Measurements from ENCODE around the gene CCDC9.

DNA sequence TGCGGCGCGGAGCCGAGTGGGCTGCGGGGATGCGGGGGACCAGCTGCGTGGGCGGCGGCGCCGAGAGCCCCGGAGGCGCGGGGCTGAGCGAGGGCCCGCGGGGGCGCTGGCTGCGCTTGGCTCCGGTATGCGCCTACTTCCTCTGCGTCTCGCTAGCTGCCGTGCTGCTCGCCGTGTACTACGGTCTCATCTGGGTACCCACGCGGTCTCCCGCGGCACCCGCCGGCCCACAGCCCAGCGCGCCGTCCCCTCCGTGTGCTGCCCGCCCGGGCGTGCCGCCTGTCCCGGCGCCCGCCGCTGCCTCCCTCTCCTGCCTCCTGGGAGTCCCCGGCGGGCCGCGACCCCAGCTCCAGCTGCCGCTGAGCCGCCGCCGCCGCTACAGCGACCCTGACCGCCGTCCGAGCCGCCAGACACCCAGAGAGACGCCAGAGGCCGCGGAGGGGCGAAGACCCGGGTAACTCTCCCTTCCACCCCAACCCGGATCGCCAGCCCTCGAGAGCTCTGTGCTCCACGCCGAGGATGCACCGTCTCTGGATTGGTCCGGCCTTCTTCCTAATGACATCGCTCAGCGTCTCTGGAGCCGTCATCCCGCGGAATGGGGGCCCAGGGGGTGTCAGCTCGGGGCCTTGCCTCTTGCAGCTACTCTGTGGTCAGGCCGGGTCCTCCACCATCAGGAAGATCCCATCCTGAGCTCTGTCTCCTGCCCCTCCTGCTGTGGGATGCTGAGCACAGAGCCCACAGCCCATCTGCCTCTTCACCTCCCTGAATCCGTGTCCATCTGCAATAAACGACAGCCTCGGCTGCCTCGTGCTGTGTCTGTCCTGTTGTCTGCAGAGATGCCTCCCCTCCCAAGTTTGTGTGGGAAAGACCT is 18.8 kb downstream of the CCDC9 start:
- TF ChIP-seq, protein P1, sequence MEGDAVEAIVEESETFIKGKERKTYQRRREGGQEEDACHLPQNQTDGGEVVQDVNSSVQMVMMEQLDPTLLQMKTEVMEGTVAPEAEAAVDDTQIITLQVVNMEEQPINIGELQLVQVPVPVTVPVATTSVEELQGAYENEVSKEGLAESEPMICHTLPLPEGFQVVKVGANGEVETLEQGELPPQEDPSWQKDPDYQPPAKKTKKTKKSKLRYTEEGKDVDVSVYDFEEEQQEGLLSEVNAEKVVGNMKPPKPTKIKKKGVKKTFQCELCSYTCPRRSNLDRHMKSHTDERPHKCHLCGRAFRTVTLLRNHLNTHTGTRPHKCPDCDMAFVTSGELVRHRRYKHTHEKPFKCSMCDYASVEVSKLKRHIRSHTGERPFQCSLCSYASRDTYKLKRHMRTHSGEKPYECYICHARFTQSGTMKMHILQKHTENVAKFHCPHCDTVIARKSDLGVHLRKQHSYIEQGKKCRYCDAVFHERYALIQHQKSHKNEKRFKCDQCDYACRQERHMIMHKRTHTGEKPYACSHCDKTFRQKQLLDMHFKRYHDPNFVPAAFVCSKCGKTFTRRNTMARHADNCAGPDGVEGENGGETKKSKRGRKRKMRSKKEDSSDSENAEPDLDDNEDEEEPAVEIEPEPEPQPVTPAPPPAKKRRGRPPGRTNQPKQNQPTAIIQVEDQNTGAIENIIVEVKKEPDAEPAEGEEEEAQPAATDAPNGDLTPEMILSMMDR (IDR thresholded peaks at IDR 0.05) = no peak
- TF ChIP-seq POLR2A (IDR thresholded peaks at IDR 0.05) = no peak

Data from prostate gland (tissue), 2 donors.